ENCODE measurements around the gene UCN2. TPM values are rescaled to one million over a fixed set of nuclear protein-coding genes. Genes with fewer than 3 reads are reported as not detected.

UCN2 gene
- total RNA-seq, 1 donor, result 0.10 TPM

DNA sequence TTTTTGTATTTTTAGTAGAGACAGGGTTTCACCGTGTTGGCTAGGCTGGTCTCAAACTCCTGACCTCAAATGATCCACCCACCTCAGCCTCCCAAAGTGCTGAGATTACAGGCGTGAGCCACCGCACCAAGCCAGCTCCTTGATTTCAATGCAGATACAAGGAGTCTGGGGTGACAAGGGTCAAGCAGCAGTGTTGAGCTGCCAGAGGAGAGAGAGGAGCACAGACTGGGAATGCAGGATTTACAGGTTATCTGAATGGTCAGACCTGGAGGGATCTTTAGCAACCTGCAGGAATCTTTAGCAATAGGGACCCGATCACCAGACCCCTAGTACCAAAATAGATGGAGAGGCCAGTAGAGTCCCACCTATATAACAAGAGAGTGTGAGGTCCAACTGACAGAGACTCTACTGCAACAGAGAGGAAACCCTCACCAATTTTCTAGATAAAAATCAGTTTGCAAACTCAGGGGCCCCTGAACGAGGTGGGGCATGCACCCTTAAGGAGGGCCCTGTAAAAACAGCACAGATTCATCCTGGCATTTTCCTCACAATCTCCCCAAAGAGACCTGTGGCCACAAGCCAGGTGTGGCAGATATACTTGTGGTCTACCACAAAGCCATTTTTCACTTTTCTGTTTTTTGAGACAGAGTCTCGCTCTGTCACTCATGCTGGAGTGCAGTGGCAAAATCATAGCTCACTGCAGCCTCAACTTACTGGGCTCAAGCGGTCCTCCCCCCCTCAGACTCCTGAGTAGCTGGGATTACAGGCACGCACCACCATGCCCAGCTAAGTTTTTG, 49.0 kb downstream of the UCN2 start:
- Histone ChIP-seq H3K9me3 (ENCODE audit: low read depth, low read length) (no peaks in the 10 kb centered on the region), H3K4me1 (ENCODE audit: insufficient read depth, low read length) (peaks cover 37% of the 10 kb centered on the region), H3K4me3 (ENCODE audit: low read length) (no peak overlapping the region), H3K27me3 (ENCODE audit: insufficient read depth, low read length) (no peaks in the 10 kb centered on the region)

Other genes with a start within 250 kb of the UCN2 start
- gene SPINK8, start 230.1 kb downstream of the UCN2 start, total RNA-seq, result not detected
- not detected for gene FBXW12, start 191.6 kb downstream of the UCN2 start, total RNA-seq
- 0.63 TPM for gene PLXNB1, start 133.7 kb downstream of the UCN2 start, total RNA-seq
- gene CCDC51, start 123.7 kb downstream of the UCN2 start, total RNA-seq, result 1.4 TPM
- gene TMA7, start 123.5 kb downstream of the UCN2 start, total RNA-seq, result 271 TPM
- gene ATRIP, start 117.0 kb downstream of the UCN2 start, total RNA-seq, result 5.1 TPM
- gene SHISA5, start 59.6 kb downstream of the UCN2 start, total RNA-seq, result 64.1 TPM
- gene PFKFB4, start 7.0 kb downstream of the UCN2 start, total RNA-seq, result 11.3 TPM
- gene COL7A1, start 31.5 kb upstream of the UCN2 start, total RNA-seq, result 0.10 TPM
- gene UQCRC1, start 45.9 kb upstream of the UCN2 start, total RNA-seq, result 131 TPM
- 0.42 TPM for gene TMEM89, start 58.0 kb upstream of the UCN2 start, total RNA-seq
- 8.4 TPM for gene SLC26A6, start 71.7 kb upstream of the UCN2 start, total RNA-seq
- gene CELSR3, start 99.1 kb upstream of the UCN2 start, total RNA-seq, result 2.6 TPM
- gene NCKIPSD, start 122.1 kb upstream of the UCN2 start, total RNA-seq, result 6.3 TPM
- 92.5 TPM for gene IP6K2, start 153.4 kb upstream of the UCN2 start, total RNA-seq